Measurements from ENCODE around the gene KLHL29. TPM values are rescaled to one million over a fixed set of nuclear protein-coding genes. Genes with fewer than 3 reads are reported as not detected.

Gene KLHL29
- total and polyA plus RNA-seq, 2 experiments from 2014 or later = 1.9 to 6.4 TPM

DNA sequence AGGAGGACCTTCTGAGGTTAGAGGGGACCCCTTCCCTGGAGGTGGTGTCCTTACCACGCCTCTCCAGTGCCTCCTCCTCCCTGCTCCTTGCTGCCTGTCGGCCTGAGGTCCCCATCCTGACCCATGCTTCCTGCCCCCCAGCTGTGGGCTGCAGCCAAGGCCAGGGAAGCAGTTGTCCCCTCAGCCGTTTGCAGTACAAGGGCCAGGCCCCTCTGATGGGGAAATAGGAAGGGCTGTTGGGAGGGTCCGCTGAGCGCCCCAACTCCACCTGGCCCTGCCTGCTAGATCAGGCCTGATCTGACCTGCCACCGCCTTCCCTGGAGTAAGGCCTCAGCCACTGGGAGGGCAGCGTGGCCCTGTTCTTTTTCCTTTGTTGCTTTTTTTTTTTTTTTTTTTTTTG, 219.8 kb downstream of the KLHL29 start:
- no peak for TF ChIP-seq EZH2phosphoT487 (IDR thresholded peaks at IDR 0.05; ENCODE audit: insufficient read depth, low read depth)
- no peak for TF ChIP-seq EZH2 (IDR thresholded peaks at IDR 0.05; ENCODE audit: insufficient read depth, poor library complexity, severe bottlenecking)
- in situ Hi-C loops (cut with MboI) = no loop called here

DNA sequence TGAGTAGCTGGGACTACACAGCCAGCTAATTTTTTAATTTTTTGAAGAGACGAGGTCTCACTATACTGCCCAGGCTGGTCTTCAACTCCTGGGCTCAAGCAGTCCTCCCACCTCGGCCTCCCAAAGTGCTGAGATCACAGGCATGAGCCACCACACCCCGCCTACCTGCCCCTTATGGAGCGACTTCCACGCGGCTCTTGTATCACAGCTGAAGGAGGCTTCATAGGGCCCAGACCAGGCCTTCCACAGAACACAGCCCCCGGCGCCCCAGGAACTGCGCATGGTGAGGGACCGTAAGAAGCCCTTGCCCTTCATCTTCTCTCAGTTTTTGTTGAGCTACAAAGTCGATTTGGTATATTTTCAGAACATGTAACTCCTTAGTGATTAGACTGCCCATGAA, 220.3 kb downstream of the KLHL29 start:
- H2AFZ ChIP-seq = no peak overlapping the region
- in situ Hi-C loops (cut with MboI) = no loop called here
- no peaks in the 10 kb centered on the region for H4K20me1 ChIP-seq (ENCODE audit: insufficient read depth)
- H3K79me2 ChIP-seq (ENCODE audit: insufficient read depth) = no peaks in the 10 kb centered on the region
- peaks cover 4% of the 10 kb centered on the region; the same call in 1 of the 2 replicates for H3F3A ChIP-seq (ENCODE audit: insufficient read depth)
- DNase-seq = no peak
- H3K4me3 ChIP-seq = no peak overlapping the region
- H3K36me3 ChIP-seq (ENCODE audit: low read depth) = no peaks in the 10 kb centered on the region
- 93 to 94% methylated on average over 11 of the region's 11 CpGs for WGBS, 2 experiments (ENCODE audit: low coverage in 1 of 2, low lambda C conversion rate in 2 of 2, missing lambda C conversion rate in 2 of 2)
- H3K4me1 ChIP-seq (ENCODE audit: insufficient read depth) = no peaks in the 10 kb centered on the region
- H3K27ac ChIP-seq = no peak overlapping the region
- no peak overlapping the region for H3K4me2 ChIP-seq (ENCODE audit: unreplicated experiment)
- H3K9ac ChIP-seq = no peak overlapping the region
- H3K9me2 ChIP-seq (ENCODE audit: insufficient read depth) = no peaks in the 10 kb centered on the region
- H3K27me3 ChIP-seq (replicated peaks; ENCODE audit: insufficient read depth) = no peaks in the 10 kb centered on the region
- no peaks in the 10 kb centered on the region for H3K9me3 ChIP-seq (ENCODE audit: low read depth)
- no peak for TF ChIP-seq EZH2 (IDR thresholded peaks at IDR 0.05; ENCODE audit: insufficient read depth, poor library complexity, severe bottlenecking)
- no peak for TF ChIP-seq EZH2phosphoT487 (IDR thresholded peaks at IDR 0.05; ENCODE audit: insufficient read depth, low read depth)

More for the DNA sequence above, 219.8 kb downstream of the KLHL29 start:
- no peak for DNase-seq
- WGBS, 2 experiments (ENCODE audit: low coverage in 1 of 2, low lambda C conversion rate in 2 of 2, missing lambda C conversion rate in 2 of 2) = 91 to 99% methylated on average over 7 of the region's 7 CpGs
- Histone ChIP-seq H3K4me1 (ENCODE audit: insufficient read depth) (no peaks in the 10 kb centered on the region), H3F3A (ENCODE audit: insufficient read depth) (peaks cover 4% of the 10 kb centered on the region; the same call in 1 of the 2 replicates), H4K20me1 (ENCODE audit: insufficient read depth) (no peaks in the 10 kb centered on the region), H3K9me2 (ENCODE audit: insufficient read depth) (no peaks in the 10 kb centered on the region), H3K27ac (no peak overlapping the region), H3K9ac (no peak overlapping the region), H3K4me2 (ENCODE audit: unreplicated experiment) (no peak overlapping the region), H3K79me2 (ENCODE audit: insufficient read depth) (no peaks in the 10 kb centered on the region), H3K27me3 (replicated peaks; ENCODE audit: insufficient read depth) (no peaks in the 10 kb centered on the region), H3K36me3 (ENCODE audit: low read depth) (no peaks in the 10 kb centered on the region), H3K9me3 (ENCODE audit: low read depth) (no peaks in the 10 kb centered on the region), H2AFZ (no peak overlapping the region), H3K4me3 (no peak overlapping the region)

DNA sequence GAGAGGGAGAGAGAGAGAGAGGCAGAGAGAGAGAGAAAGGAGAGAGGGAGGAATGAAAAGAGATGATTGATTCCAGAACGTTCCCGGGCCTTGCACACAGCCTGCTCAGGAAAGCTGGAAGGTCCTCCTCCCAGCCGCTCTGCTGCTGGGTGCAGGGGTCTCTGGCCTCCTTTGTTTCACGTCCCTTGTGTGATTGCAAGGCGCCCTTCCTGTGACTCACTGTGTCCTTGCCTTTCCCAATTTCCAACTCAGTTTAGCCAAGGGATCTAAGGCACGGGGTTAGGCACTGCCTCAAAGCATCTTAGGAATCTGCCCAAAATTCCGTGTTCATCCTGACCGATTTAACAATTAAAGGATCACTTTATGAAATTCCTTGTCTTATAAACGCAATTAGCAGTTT, 221.2 kb downstream of the KLHL29 start:
- no peak overlapping the region for H2AFZ ChIP-seq
- H3K36me3 ChIP-seq (ENCODE audit: low read depth) = no peaks in the 10 kb centered on the region
- DNase-seq = no peak
- no peaks in the 10 kb centered on the region for H3K79me2 ChIP-seq (ENCODE audit: insufficient read depth)
- H3K9me2 ChIP-seq (ENCODE audit: insufficient read depth) = no peaks in the 10 kb centered on the region
- H3K27ac ChIP-seq = no peak overlapping the region
- no peak overlapping the region for H3K4me2 ChIP-seq (ENCODE audit: unreplicated experiment)
- no peaks in the 10 kb centered on the region for H3K27me3 ChIP-seq (replicated peaks; ENCODE audit: insufficient read depth)
- H4K20me1 ChIP-seq (ENCODE audit: insufficient read depth) = no peaks in the 10 kb centered on the region
- no peaks in the 10 kb centered on the region for H3K9me3 ChIP-seq (ENCODE audit: low read depth)
- in situ Hi-C loops (cut with MboI) = no loop called here
- peaks cover 4% of the 10 kb centered on the region; the same call in 1 of the 2 replicates for H3F3A ChIP-seq (ENCODE audit: insufficient read depth)
- TF ChIP-seq EZH2phosphoT487 (IDR thresholded peaks at IDR 0.05; ENCODE audit: insufficient read depth, low read depth) (no peak), EZH2 (IDR thresholded peaks at IDR 0.05; ENCODE audit: insufficient read depth, poor library complexity, severe bottlenecking) (no peak)
- no peaks in the 10 kb centered on the region for H3K4me1 ChIP-seq (ENCODE audit: insufficient read depth)
- H3K4me3 ChIP-seq = no peak overlapping the region
- H3K9ac ChIP-seq = no peak overlapping the region
- WGBS, 2 experiments (ENCODE audit: low coverage in 1 of 2, low lambda C conversion rate in 2 of 2, missing lambda C conversion rate in 2 of 2) = 69 to 86% methylated on average over 7 to 9 of the region's 9 CpGs

DNA sequence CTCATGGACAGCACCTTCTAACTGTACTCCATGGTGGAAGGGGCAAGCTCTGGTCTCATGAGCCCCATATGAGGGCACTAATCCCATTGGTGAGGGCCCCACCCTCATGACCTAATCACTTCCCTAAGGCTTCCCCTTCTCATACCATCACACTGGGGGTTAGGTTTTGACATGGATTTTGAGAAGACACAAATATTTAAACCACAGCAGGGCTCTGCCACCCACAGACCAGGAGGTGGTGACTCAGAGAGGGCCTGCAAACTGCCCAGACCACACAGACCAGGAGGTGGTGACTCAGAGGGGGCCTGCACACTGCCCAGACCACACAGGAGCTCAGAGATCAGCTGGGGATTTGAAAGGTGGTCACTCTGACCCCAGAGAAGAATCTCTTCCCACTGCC, 222.0 kb downstream of the KLHL29 start:
- H3K9me2 ChIP-seq (ENCODE audit: insufficient read depth) = no peaks in the 10 kb centered on the region
- no peak overlapping the region for H2AFZ ChIP-seq
- TF ChIP-seq EZH2phosphoT487 (IDR thresholded peaks at IDR 0.05; ENCODE audit: insufficient read depth, low read depth) (no peak), EZH2 (IDR thresholded peaks at IDR 0.05; ENCODE audit: insufficient read depth, poor library complexity, severe bottlenecking) (no peak)
- in situ Hi-C loops (cut with MboI) = no loop called here
- H4K20me1 ChIP-seq (ENCODE audit: insufficient read depth) = no peaks in the 10 kb centered on the region
- no peaks in the 10 kb centered on the region for H3K36me3 ChIP-seq (ENCODE audit: low read depth)
- no peaks in the 10 kb centered on the region for H3K4me1 ChIP-seq (ENCODE audit: insufficient read depth)
- peak; percentile 61 for DNase-seq
- no peaks in the 10 kb centered on the region for H3K27me3 ChIP-seq (replicated peaks; ENCODE audit: insufficient read depth)
- no peak overlapping the region for H3K27ac ChIP-seq
- no peak overlapping the region for H3K4me3 ChIP-seq
- H3K9me3 ChIP-seq (ENCODE audit: low read depth) = peaks cover 3% of the 10 kb centered on the region
- H3K79me2 ChIP-seq (ENCODE audit: insufficient read depth) = no peaks in the 10 kb centered on the region
- no peak overlapping the region for H3K9ac ChIP-seq
- peaks cover 4% of the 10 kb centered on the region; the same call in 1 of the 2 replicates for H3F3A ChIP-seq (ENCODE audit: insufficient read depth)
- H3K4me2 ChIP-seq (ENCODE audit: unreplicated experiment) = no peak overlapping the region

DNA sequence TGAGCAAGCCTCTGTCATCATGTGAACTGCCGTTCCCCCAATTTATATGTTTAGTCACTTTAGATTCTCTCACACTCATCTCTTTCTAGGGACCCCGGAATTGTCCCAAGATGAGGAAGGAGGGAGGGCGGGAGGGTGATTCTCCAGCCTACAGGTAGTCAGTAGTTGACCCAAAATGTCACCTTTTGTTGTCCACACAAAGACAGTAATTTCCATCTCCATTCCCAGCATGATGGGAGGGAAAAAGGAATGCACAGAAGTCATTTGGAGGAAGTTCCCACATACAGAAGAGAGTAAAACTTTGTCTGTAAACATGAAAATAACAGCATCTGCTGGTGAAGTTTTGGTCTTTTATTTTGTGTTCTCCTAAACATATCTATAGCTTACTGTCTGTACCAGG, 222.9 kb downstream of the KLHL29 start:
- H3K9me3 ChIP-seq (ENCODE audit: low read depth) = peaks cover 4% of the 10 kb centered on the region
- H3K27me3 ChIP-seq (replicated peaks; ENCODE audit: insufficient read depth) = no peaks in the 10 kb centered on the region
- H4K20me1 ChIP-seq (ENCODE audit: insufficient read depth) = no peaks in the 10 kb centered on the region
- no peaks in the 10 kb centered on the region for H3K4me1 ChIP-seq (ENCODE audit: insufficient read depth)
- in situ Hi-C loops (cut with MboI) = no loop called here
- no peaks in the 10 kb centered on the region for H3K36me3 ChIP-seq (ENCODE audit: low read depth)
- no peak overlapping the region for H3K27ac ChIP-seq
- no peak overlapping the region for H3K4me2 ChIP-seq (ENCODE audit: unreplicated experiment)
- no peak overlapping the region for H2AFZ ChIP-seq
- 77 to 83% methylated on average over 3 of the region's 3 CpGs for WGBS, 2 experiments (ENCODE audit: low coverage in 1 of 2, low lambda C conversion rate in 2 of 2, missing lambda C conversion rate in 2 of 2)
- H3K4me3 ChIP-seq = no peak overlapping the region
- TF ChIP-seq EZH2 (IDR thresholded peaks at IDR 0.05; ENCODE audit: insufficient read depth, poor library complexity, severe bottlenecking) (no peak), EZH2phosphoT487 (IDR thresholded peaks at IDR 0.05; ENCODE audit: insufficient read depth, low read depth) (no peak)
- no peak overlapping the region for H3K9ac ChIP-seq
- H3K9me2 ChIP-seq (ENCODE audit: insufficient read depth) = no peaks in the 10 kb centered on the region
- peaks cover 4% of the 10 kb centered on the region; the same call in 1 of the 2 replicates for H3F3A ChIP-seq (ENCODE audit: insufficient read depth)
- no peak for DNase-seq
- no peaks in the 10 kb centered on the region for H3K79me2 ChIP-seq (ENCODE audit: insufficient read depth)

Data from GM23248 (cell line).